Measurements from ENCODE around the gene PLXNA3. TPM values are rescaled to one million over a fixed set of nuclear protein-coding genes. Genes with fewer than 3 reads are reported as not detected.

PLXNA3 gene
- total RNA-seq, 1 experiment from 2014 or later: 36.3 TPM

- H2BK120ac ChIP-seq (ENCODE audit: low read depth, low read length, poor library complexity, severe bottlenecking): no peak overlapping the region
- Mint-ChIP-seq H3K9me3 (peaks cover 49 to 82% of the 10 kb centered on the region in 2 experiments), H3K27ac (no peak overlapping the region), H3K4me3 (no peak overlapping the region), H3K4me1 (no peaks in the 10 kb centered on the region), H3K27me3 (ENCODE audit: low read depth) (no peaks in the 10 kb centered on the region; the same call in 1 of the 2 replicates), H3K36me3 (ENCODE audit: insufficient read depth in 1 of 3, low read depth in 3 of 3) (peaks cover 18 to 55% (median 50%) of the 10 kb centered on the region in 3 experiments)
- no peak overlapping the region for H4K8ac ChIP-seq (replicated peaks; ENCODE audit: insufficient read length, low read depth, low read length)
- no peak overlapping the region for H3K4ac ChIP-seq (ENCODE audit: low read depth, low read length)
- H2AK5ac ChIP-seq (ENCODE audit: insufficient read length, low read length): no peak overlapping the region
- DNase-seq: no peak
- no peak overlapping the region for H2BK20ac ChIP-seq (ENCODE audit: low read depth, low read length, poor library complexity, severe bottlenecking)
- no peak overlapping the region for H2BK5ac ChIP-seq (ENCODE audit: insufficient read length, low read length)
- H3K79me2 ChIP-seq (ENCODE audit: insufficient read depth, low read length): no peaks in the 10 kb centered on the region
- TF ChIP-seq CTCF (conservative IDR thresholded peaks at IDR 0.05): no peak
- no peaks in the 10 kb centered on the region for H3K27me3 ChIP-seq (ENCODE audit: insufficient read depth, low read length)
- no peaks in the 10 kb centered on the region for H3K79me1 ChIP-seq (ENCODE audit: insufficient read depth, low read depth, low read length, poor library complexity, severe bottlenecking)
- no peak overlapping the region for H3T11ph ChIP-seq (ENCODE audit: low read length)
- H3K14ac ChIP-seq (ENCODE audit: insufficient read depth, low read length): no peak overlapping the region
- H2AFZ ChIP-seq (ENCODE audit: low read length): no peak overlapping the region
- no peak overlapping the region for H3K27ac ChIP-seq (ENCODE audit: insufficient read length, low read depth, low read length)
- H3K9ac ChIP-seq (ENCODE audit: extremely low read depth, insufficient read length, low read length): no peak overlapping the region
- no peak overlapping the region for H3K56ac ChIP-seq (ENCODE audit: insufficient read length, low read depth, low read length)
- H3K4me1 ChIP-seq (ENCODE audit: insufficient read depth, low read length): no peaks in the 10 kb centered on the region
- no peak overlapping the region for H3K18ac ChIP-seq (ENCODE audit: insufficient read length, low read depth, low read length)
- no peaks in the 10 kb centered on the region for H4K20me1 ChIP-seq (ENCODE audit: control insufficient read depth, insufficient read depth, insufficient read length)
- H3K9me3 ChIP-seq (ENCODE audit: control insufficient read depth, low read depth, low read length): peaks cover 26% of the 10 kb centered on the region
- no CpG with 5 or more reads among the region's 21 CpGs for WGBS (ENCODE audit: extremely low coverage, insufficient read length, low lambda C conversion rate)
- H4K91ac ChIP-seq (ENCODE audit: insufficient read length, low read depth, low read length): no peak overlapping the region
- H2BK12ac ChIP-seq (ENCODE audit: insufficient read length, low read depth, low read length): no peak overlapping the region
- H4K5ac ChIP-seq (ENCODE audit: insufficient read length, low read depth, low read length): no peak overlapping the region
- H3K23me2 ChIP-seq (ENCODE audit: insufficient read length, low read depth, low read length, poor library complexity, severe bottlenecking): no peaks in the 10 kb centered on the region
- no peak overlapping the region for H3K23ac ChIP-seq (ENCODE audit: insufficient read length, low read depth, low read length)
- no peak overlapping the region for H3K4me2 ChIP-seq (ENCODE audit: insufficient read depth, insufficient read length, low read length)
- no peak overlapping the region for H2BK15ac ChIP-seq (ENCODE audit: low read depth, low read length)
Observed at GRCh38 chrX:154467556-154467955, 9.5 kb downstream of the PLXNA3 start.
